ENCODE results near the gene DDX31.

DDX31 gene

DNA sequence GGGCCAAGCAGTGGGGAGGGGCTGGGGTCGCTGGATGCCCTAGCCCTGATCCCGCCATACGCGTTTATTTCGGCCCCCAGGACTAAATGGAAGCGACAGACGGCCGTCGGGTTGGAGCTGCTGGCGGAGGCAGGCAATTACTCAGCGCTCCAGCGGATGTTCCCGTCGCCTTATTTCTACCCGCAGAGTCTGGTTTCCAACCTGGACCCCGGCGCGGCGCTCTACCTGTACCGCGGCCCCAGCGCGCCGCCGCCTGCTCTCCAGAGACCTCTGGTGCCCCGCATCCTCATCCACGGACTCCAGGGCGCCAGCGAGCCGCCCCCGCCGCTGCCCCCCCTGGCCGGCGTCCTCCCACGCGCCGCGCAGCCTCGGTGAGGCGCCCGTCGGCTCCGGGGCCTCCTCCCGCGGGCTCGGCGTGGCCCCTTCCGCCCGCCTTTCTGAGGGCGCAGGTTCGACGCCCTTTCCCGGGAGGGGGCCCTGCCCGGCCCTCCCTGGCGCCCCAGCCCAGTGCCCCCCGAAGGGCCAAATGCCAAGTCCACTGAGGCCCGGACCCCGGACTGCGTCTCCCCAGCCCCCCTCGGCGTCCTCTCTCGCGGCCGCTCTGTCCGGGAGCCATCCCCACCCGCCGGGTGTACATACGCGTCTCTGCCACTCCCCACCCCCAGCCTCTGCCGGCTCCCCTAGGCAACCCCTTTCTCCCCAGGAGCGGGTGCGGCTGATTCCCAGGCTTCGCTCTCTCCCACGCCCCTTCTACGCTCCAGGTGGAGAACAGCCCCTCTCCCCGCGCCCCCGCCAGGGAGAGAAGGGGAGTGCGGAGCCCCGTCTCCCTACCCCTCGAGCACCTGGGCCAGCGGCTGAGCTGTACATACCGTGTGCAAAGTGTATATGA, 80.4 kb downstream of the DDX31 start:
- TF ChIP-seq GATA3 (IDR thresholded peaks at IDR 0.05; ENCODE audit: low read depth, low read length) (no peak), GATA2 (IDR thresholded peaks at IDR 0.05; ENCODE audit: low read depth, low read length) (no peak)

DNA sequence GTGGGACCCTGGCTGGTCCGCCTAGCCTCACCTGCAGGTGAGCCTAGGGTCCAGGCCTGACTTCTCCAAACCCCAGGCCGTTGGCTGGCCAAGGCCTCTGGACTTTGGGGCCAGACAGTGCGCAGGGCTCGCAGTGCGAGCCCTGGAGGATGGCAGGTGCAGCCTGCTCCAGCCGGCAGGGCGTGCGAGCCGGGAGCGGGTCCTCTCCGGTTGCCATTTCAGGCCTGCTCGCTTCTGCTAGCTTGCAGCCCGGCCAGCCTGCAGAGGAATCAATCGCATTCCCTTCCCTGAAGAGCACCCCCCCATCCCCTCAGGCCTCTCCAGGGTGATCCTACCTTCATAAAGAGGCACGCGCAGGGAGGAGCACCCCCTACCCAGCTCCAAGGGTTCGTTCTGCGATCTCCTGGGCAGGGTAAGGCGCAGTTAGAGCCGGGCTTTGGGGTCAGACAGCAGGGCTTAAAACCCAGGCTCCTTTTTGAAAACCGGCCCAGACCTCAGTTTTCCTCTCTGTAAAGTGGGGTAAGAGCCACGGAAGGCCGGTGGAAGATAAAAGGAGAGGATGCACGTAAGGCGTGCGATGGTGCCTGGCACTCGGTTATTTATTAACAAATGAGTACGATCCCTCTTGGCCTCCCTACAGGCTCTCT, 81.2 kb downstream of the DDX31 start:
- TF ChIP-seq GATA3 (IDR thresholded peaks at IDR 0.05; ENCODE audit: low read depth, low read length) (no peak), GATA2 (IDR thresholded peaks at IDR 0.05; ENCODE audit: low read depth, low read length) (no peak)

GRCh38 chr9:132588098-132588497, 81.7 kb downstream of the DDX31 start:
- no peak for TF ChIP-seq GATA2 (IDR thresholded peaks at IDR 0.05; ENCODE audit: low read depth, low read length)

- TF ChIP-seq GATA3 (IDR thresholded peaks at IDR 0.05; ENCODE audit: low read depth, low read length) (no peak), GATA2 (IDR thresholded peaks at IDR 0.05; ENCODE audit: low read depth, low read length) (no peak)
Measured at GRCh38 chr9:132587592-132587955, 82.2 kb downstream of the DDX31 start.

GRCh38 chr9:132586830-132587591, 82.8 kb downstream of the DDX31 start:
- no peak for TF ChIP-seq GATA3 (IDR thresholded peaks at IDR 0.05; ENCODE audit: low read depth, low read length)
- TF ChIP-seq GATA2 (IDR thresholded peaks at IDR 0.05; ENCODE audit: low read depth, low read length): no peak

DNA sequence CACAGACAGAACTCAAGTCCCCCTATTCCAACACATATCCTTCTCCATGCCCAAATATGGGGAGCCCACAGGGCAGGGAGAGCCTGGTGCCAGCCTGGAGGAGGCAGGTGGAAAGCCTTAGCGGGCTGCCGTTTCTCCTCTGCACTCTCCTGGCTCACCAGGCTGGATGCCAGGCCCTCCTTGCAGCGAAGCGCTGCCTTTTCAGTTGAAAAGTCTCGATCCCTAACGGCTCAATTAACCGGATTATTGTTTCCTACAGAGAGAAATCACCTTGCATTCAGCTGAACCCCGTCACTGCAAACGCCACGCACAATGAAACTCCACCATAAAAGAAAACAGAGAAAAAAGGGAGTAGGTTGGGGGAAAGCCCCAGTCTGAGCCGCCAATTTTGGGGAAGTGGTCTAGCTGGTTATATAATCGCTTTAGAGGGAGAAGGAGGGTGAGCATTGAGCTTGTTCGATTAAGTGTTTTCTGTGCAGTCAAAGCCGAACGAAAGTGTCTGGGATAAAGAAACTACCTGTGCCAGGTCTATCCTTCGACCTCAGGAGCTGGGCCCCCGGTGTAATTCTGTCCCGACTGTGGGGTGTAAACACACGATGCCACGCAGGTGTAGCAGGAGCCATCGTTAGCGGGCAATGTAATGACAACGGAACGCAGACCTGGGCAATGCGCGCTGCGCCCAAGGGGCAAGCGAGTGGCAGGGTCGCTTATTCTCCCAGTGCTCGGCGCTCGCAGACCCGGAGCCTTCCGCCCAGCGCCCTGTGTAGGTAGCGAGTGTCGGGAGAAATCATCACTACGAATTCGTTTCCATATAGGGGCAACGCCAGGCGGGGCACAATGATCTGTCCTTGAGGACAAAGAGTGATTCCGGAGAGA, 83.6 kb downstream of the DDX31 start:
- no peak for TF ChIP-seq GATA2 (IDR thresholded peaks at IDR 0.05; ENCODE audit: low read depth, low read length)

DNA sequence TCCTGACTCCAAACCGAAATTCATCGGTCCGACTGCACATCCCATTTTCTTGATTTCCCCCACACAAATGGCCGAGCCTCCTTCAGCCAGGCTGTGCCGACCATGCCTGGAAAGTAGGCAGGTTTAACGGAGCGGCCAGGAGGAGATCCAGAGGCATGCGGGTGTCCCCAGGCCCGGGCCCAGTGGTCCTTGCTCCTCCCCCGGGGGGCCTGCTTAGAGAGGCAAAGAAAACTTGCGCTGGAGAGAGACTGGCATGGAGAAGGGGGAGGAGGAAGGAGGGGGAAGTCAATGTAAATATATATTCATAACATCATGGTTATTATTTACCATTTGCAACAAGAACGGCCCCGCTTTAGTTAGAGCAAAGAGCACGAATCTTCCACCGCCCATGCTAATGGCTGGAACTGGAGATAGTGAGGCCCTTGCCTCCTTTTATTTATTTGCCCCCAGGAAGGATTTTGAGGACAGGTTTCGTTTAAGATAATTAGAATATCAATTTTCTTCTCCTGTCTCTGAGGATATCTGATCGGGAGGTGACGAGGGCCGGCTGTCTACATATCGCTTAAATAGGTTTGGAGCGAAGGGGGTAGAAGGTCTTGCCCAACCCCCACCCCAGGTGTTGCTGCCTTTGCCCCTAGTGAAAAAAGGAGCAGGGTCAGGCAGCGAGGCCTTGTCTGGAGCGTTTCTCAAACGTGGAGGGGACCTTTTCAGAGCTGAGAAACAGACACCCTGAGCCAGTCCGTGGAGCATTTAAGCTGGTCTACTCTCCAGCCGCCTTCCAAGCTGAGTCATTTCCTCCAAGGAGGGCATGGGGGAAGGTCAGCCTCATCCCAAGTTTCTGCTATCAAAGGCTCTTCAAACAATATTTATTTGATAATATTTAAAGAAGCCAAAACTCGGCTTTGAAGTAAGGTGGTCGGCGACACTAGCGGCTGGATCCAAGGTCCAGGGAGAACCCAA, 84.9 kb downstream of the DDX31 start:
- TF ChIP-seq GATA2 (IDR thresholded peaks at IDR 0.05; ENCODE audit: low read depth, low read length): no peak
- no peak for TF ChIP-seq GATA3 (IDR thresholded peaks at IDR 0.05; ENCODE audit: low read depth, low read length)

DNA sequence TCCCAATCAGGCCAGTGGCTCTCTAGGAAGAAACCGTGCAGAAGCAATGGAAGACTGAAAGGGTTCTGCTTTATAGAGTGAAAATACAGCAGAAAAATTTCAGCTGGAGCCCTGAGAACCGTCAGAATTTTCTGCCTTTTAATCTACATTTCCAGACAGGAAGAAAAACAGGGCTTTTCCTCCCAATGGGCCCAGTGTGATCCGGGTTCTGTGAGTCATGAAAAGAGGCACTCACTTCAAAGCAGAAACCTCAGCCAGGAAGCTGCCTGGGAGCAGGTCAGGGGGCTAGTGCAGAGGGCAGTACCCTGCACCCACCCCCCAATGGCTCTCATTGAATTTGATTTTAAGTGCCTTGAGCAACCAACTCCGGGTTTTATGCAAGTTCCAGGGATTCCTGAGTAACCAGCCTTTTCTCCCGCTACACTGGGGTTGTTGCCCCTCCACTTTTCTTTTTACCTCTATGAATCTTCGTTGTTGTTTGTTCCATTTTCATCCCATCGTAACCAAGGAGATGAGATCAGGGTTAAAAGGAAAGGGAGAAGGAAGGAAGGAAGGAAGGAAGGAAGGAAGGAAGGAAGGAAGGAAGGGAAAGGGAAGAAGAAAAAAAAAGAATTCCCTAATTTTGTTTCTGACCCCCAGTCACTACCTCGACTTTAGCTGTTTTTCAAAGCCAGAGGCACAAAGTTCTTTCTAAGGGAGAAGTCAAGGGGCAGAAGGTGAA, 86.0 kb downstream of the DDX31 start:
- no peak for TF ChIP-seq GATA2 (IDR thresholded peaks at IDR 0.05; ENCODE audit: low read depth, low read length)
- TF ChIP-seq GATA3 (IDR thresholded peaks at IDR 0.05; ENCODE audit: low read depth, low read length): no peak

- TF ChIP-seq GATA2 (IDR thresholded peaks at IDR 0.05; ENCODE audit: low read depth, low read length): no peak
- TF ChIP-seq GATA3 (IDR thresholded peaks at IDR 0.05; ENCODE audit: low read depth, low read length): no peak
Measured at GRCh38 chr9:132582786-132583583, 86.8 kb downstream of the DDX31 start.

- TF ChIP-seq GATA3 (IDR thresholded peaks at IDR 0.05; ENCODE audit: low read depth, low read length) (no peak), GATA2 (IDR thresholded peaks at IDR 0.05; ENCODE audit: low read depth, low read length) (no peak)
Measured at GRCh38 chr9:132582276-132582785, 87.5 kb downstream of the DDX31 start, which contains the start of gene BARHL1. BARHL1 (plus strand) TSS chr9:132582606; CDS start chr9:132582798, 192 bp downstream.

DNA sequence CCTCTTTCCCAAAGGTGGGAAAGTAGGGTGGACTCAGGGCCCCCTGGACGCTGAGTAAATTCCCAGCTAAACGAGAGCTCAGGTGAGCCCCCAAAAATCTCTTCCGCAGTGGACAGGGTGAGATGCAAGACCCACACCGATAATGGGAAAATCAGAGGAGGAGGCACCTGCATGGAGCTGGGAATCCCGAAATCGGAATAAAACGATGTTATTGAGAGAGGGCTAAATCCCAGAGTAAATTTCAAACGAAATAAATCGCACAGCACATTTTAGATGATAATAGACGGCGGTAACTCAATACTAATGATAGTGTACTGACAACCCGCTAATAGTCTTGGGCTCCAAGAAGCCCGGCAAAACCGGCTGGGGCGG, 90.4 kb downstream of the DDX31 start:
- TF ChIP-seq GATA3 (IDR thresholded peaks at IDR 0.05; ENCODE audit: low read depth, low read length) (no peak), GATA2 (IDR thresholded peaks at IDR 0.05; ENCODE audit: low read depth, low read length) (no peak)
